ENCODE results near the gene TIAM1.

- TF ChIP-seq CTCF (IDR thresholded peaks at IDR 0.05) (no peak), POLR2A (IDR thresholded peaks at IDR 0.05) (no peak)
Observed at GRCh38 chr21:31329456-31330143, 14.5 kb downstream of the TIAM1 start.
